Aorta (tissue), 5 donors: ENCODE measurements around the gene ALAS1. TPM values are rescaled to one million over a fixed set of nuclear protein-coding genes. Genes with fewer than 3 reads are reported as not detected.

Experiments used
- ATAC-seq: fragments of 200-7000 bp; cut with Tn5 transposase; one replicate; pipeline ENCODE4 v1.9.1; 2022; ENCODE audit warnings: moderate library complexity; ENCODE audit not compliant: low FRiP score
- DNase-seq, 2 donors: peaks; one replicate each; pipeline ENCODE4 v3.0.0-alpha.2; 2020
- H3K27ac ChIP-seq, 2 donors: one replicate each; pipeline ENCODE4 v1.5.1; 2013; ENCODE audit warnings: low read length in 2 of 2, mild to moderate bottlenecking in 2 of 2, moderate library complexity in 2 of 2, control low read depth in 1 of 2, inconsistent platforms in 1 of 2, low read depth in 1 of 2
- H3K27me3 ChIP-seq, 2 donors: one replicate each; pipeline ENCODE4 v1.6.1; 2013; ENCODE audit warnings: control low read depth in 1 of 2, low read length in 1 of 2, mild to moderate bottlenecking in 1 of 2, moderate library complexity in 1 of 2; ENCODE audit not compliant: insufficient read depth in 2 of 2, control insufficient read depth in 1 of 2
- H3K36me3 ChIP-seq, 2 donors: one replicate each; pipeline ENCODE4 v1.6.1; 2013; ENCODE audit warnings: control low read depth in 1 of 2, low read length in 1 of 2, mild to moderate bottlenecking in 1 of 2; ENCODE audit not compliant: insufficient read depth in 2 of 2, control insufficient read depth in 1 of 2
- H3K4me1 ChIP-seq, 2 donors: one replicate each; pipeline ENCODE4 v1.6.1; 2013; ENCODE audit warnings: low read length in 2 of 2, control low read depth in 1 of 2, mild to moderate bottlenecking in 1 of 2, moderate library complexity in 1 of 2; ENCODE audit not compliant: insufficient read depth in 2 of 2, control insufficient read depth in 1 of 2
- H3K4me3 ChIP-seq, 2 donors: one replicate each; pipeline ENCODE4 v1.5.1; 2013; ENCODE audit warnings: low read length in 2 of 2, control low read depth in 1 of 2, mild to moderate bottlenecking in 1 of 2
- H3K9me3 ChIP-seq: one replicate; pipeline ENCODE4 v1.6.1; 2013; ENCODE audit warnings: mild to moderate bottlenecking, low read length; ENCODE audit not compliant: control insufficient read depth
- WGBS, 2 donors: extraction: QIAGEN DNeasy Blood & Tissue Kit; methylation state at CpG; one replicate each; pipeline ENCODE4 v1.1.7; 2013; 5-methylcytosine and 5-hydroxymethylcytosine counted together
- intact Hi-C, 2 donors: fragments of 100-400 bp; cut with DNase I; formaldehyde crosslinking; loops; one replicate each; pipeline versions ENCODE4 v1.14.2 to v1.15.0; 2022
- polyA plus RNA-seq, 2 donors: library from polyadenylated mRNA; stranded (reverse); fragments of 200-250 nt; gene quantifications; one replicate each; pipeline ENCODE4 v1.2.3, GENCODE V29; 2013
- total RNA-seq, 2 donors: library from RNA; stranded (reverse); fragmentation: NEBNext Ultra II Directional; extraction: Animal tissue kit (Norgen Biotek cat#: 25700); gene quantifications; one replicate each; pipeline ENCODE4 v1.2.1, GENCODE V29; 2021
- donor health status: healthy with polysubstance abuse.
- donor health status: Bipolar disorder and iron deficiency.
- donor health status: DM: no; HTN: no; CAD: no.
- donor health status: DM: no; HTN: no; CAD: no.
- donor health status: DM: yes; HTN: yes; CAD: no.

Gene ALAS1
- total and polyA plus RNA-seq, 4 donors, result 14.4 to 34.5 (median 23.4) TPM

DNA sequence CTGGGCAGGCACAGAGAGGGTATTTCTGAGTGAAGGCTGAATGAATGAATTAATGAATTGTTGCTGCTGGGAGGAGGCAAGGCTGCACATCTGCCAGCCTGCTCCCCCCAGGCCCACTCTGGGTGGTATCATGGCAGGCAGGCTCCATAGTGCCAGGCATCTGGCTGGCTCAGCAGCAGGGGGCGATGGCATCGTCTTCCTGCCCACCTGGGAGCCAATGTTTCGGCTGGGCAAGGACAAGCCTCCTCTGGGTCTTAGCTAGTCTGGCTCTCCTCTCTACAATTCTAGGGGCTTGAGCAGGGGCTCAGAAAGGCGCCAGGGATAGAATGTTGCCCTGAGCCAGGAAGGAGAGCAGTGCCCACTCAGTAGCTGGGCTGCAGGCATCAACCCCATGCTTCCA, 29.2 kb downstream of the ALAS1 start:
- Histone ChIP-seq H3K4me3 (no peak overlapping the region), H3K36me3 (peaks cover 0 to 6% of the 10 kb centered on the region in 2 donors), H3K9me3 (no peaks in the 10 kb centered on the region), H3K27me3 (no peaks in the 10 kb centered on the region), H3K27ac (no peak overlapping the region), H3K4me1 (no peaks in the 10 kb centered on the region)
- 87 to 89% methylated on average over 4 of the region's 4 CpGs for WGBS, 2 donors
- intact Hi-C loops, result no loop called here
- DNase-seq (peak in 1 of 2 donors; percentile 26), ATAC-seq (no peak)

DNA sequence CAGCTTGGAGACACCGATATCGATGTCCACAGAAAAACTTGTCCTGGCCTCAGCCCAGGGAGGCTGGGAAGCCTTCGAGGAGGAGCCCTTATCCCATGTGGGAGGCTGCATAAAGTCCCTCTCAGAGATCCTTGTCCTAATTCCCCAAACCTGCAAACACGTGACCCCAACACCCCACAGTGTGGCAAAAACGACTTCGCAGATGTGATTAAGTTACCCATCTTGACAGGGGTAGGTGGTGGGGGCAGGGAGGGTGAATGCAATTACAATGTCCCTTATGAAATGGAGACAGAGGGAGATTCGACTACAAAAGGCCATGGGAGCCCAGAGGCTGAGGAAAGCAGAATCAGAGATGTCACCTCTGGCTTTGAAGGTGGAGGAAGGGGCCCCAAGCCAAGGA, 29.8 kb downstream of the ALAS1 start:
- no peaks in the 10 kb centered on the region for H3K9me3 ChIP-seq
- 81% methylated on average over 7 of the region's 7 CpGs for WGBS, 2 donors
- no peak overlapping the region for H3K4me3 ChIP-seq
- H3K27ac ChIP-seq, result no peak overlapping the region
- ATAC-seq (no peak), DNase-seq (peak in 1 of 2 donors; percentile 32)
- intact Hi-C loops, result no loop called here
- no peaks in the 10 kb centered on the region for H3K4me1 ChIP-seq
- H3K27me3 ChIP-seq, result no peaks in the 10 kb centered on the region
- H3K36me3 ChIP-seq, result peaks cover 0 to 6% of the 10 kb centered on the region in 2 donors

DNA sequence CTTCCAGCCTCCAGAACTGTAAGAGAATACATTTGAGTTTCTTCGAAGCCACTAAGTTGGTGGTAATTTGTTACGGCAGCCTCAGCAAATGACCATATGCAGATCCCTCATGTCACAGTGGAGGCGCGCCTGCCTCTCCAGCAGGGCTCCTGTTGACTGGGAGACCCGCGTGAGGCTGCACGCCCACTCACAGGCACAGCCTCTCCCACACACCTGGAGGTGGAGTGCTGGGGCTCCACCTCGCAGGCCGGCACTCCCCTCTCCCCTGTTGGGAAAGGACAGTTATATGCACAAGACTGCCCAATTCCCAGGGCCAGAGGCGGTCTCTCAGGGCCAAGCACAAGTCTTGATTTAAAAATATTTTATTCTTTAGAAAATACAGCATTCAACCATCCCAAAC, 30.3 kb downstream of the ALAS1 start:
- DNase-seq (no peak), ATAC-seq (no peak)
- no peak overlapping the region for H3K4me3 ChIP-seq
- no peak overlapping the region for H3K27ac ChIP-seq
- intact Hi-C loops, result no loop called here
- no peaks in the 10 kb centered on the region for H3K9me3 ChIP-seq
- WGBS, 2 donors, result 84 to 90% methylated on average over 10 of the region's 10 CpGs
- H3K27me3 ChIP-seq, result no peaks in the 10 kb centered on the region
- no peaks in the 10 kb centered on the region for H3K4me1 ChIP-seq
- H3K36me3 ChIP-seq, result peaks cover 0 to 6% of the 10 kb centered on the region in 2 donors

DNA sequence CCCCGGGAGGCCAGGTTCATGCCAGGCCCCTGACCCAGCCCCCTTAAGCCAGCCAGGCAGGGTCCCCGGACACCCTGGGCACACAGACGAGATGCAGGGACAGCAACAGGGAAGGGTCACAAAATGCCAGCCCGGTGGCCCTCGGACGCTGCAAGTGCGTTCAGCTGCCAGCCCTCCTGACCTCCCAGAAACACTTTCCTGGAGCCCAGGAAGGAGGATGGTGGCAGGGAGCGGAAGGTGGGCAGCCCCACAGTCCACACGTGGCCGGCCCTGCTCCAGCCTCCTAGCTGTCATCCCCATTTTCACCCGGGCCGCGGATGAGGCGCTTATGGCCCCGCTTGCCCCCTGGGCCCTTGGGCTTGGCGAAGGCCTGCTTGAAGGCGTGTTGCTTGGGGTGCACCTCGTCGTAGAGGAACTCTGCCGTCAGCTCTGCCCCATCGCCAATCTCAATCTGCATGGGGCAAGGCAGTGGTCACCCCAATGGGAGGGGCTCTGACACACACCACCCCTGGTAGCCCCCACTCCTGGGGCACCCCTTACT, 30.9 kb downstream of the ALAS1 start:
- Histone ChIP-seq H3K4me3 (no peak overlapping the region), H3K9me3 (no peaks in the 10 kb centered on the region), H3K36me3 (peaks cover 0 to 6% of the 10 kb centered on the region in 2 donors), H3K27ac (no peak overlapping the region), H3K4me1 (no peaks in the 10 kb centered on the region), H3K27me3 (no peaks in the 10 kb centered on the region)
- intact Hi-C loops, result no loop called here
- whole genome bisulfite sequencing, 2 donors, result 90 to 93% methylated on average over 21 of the region's 21 CpGs
- no peak for ATAC-seq
- DNase-seq, result peak in 1 of 2 donors; percentile 37

DNA sequence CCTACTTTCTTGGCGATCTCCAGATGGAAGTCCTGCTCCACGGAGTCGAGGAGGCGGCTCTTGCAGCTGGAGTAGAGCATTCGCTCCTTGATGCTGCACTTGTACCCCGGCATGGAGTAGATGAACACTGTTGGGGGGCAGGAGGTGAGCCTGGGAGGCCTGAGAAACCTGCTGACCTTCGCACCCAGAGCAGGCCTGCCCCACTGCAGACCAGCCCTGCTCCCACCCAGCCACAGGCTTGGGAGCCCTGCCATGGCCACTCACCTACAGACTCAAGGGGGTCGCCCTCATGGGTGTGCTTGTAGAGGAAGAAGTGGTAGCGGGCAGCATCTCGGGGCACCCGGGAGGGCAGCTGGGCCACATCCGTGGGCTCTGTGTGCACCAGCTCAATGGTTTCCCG, 31.7 kb downstream of the ALAS1 start:
- Histone ChIP-seq H3K36me3 (peaks cover 0 to 6% of the 10 kb centered on the region in 2 donors), H3K27ac (no peak overlapping the region), H3K4me1 (no peaks in the 10 kb centered on the region), H3K9me3 (no peaks in the 10 kb centered on the region), H3K27me3 (no peaks in the 10 kb centered on the region), H3K4me3 (no peak overlapping the region)
- intact Hi-C loops, result loop anchor here (2.0 to 5.0 kb wide), 2 partner anchors 111 to 113 kb away; no protein-coding TSS in a partner anchor
- ATAC-seq, result no peak
- 93 to 95% methylated on average over 13 of the region's 13 CpGs for WGBS, 2 donors
- DNase-seq, result peak in 1 of 2 donors; percentile 37

DNA sequence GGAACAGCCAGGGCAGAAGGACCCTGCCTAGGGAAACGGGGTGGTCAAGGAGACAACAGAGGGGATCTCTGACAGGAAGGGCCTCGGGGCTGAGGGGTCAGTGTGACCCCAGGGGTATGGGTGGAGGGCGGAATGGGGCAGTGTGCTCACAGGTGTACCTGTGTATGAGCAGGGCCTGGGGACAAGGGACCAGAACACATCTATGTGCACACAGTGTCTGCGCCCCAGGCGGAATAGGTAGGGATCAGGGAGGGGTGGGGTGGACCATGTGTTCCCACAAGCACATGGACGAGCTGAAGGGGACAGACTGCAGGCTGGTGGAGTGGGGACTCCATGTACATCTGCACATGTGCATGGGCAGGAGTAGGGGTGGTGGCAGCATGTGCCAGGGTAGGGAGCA, 32.5 kb downstream of the ALAS1 start:
- H3K36me3 ChIP-seq, result peaks cover 0 to 6% of the 10 kb centered on the region in 2 donors

DNA sequence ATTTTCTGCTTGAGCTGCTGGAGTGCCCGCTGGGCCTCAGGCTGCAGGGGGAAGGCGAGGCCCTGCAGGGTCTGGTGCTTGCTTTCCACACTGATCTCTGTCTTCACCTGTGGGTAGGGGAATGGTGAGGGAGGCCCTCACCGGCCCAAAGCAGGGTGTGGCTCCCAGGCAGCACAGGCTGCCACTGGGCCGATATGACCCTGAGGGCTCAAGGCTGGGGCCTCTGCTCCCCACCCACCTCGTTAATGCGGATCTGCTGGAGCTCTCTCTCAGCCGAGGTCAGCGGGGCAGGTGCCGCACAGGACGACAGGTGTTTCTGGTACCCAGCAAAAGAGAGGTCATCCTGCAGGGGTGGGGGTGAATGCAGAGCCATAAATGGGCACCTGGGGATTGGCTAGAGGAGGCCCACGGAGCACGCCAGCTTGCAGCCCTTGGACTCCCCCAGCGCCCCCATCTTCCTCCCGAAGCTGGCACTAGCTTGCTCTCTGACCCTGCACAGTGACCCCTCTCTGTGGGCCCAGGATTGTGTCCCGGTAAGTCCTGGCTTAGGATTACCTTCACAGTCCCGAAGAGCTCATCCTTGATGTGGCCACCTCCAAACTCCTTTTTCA, 33.0 kb downstream of the ALAS1 start:
- Histone ChIP-seq H3K36me3 (peaks cover 0 to 6% of the 10 kb centered on the region in 2 donors), H3K9me3 (no peaks in the 10 kb centered on the region), H3K4me1 (no peaks in the 10 kb centered on the region), H3K27ac (no peak overlapping the region), H3K4me3 (no peak overlapping the region), H3K27me3 (no peaks in the 10 kb centered on the region)
- DNase-seq (peak in 1 of 2 donors; percentile 43), ATAC-seq (no peak)
- 91 to 92% methylated on average over 14 to 16 of the region's 16 CpGs for WGBS, 2 donors
- intact Hi-C loops, result loop anchor here (2.0 to 5.0 kb wide), 2 partner anchors 110 to 111 kb away; no protein-coding TSS in a partner anchor

More for the DNA sequence above, 32.5 kb downstream of the ALAS1 start:
- ATAC-seq (no peak), DNase-seq (no peak)
- Histone ChIP-seq H3K4me3 (no peak overlapping the region), H3K9me3 (no peaks in the 10 kb centered on the region), H3K4me1 (no peaks in the 10 kb centered on the region), H3K27ac (no peak overlapping the region), H3K27me3 (no peaks in the 10 kb centered on the region)
- 92 to 93% methylated on average over 6 of the region's 6 CpGs for WGBS, 2 donors
- intact Hi-C loops, result loop anchor here (2.0 to 5.0 kb wide), 2 partner anchors 110 to 112 kb away; no protein-coding TSS in a partner anchor

DNA sequence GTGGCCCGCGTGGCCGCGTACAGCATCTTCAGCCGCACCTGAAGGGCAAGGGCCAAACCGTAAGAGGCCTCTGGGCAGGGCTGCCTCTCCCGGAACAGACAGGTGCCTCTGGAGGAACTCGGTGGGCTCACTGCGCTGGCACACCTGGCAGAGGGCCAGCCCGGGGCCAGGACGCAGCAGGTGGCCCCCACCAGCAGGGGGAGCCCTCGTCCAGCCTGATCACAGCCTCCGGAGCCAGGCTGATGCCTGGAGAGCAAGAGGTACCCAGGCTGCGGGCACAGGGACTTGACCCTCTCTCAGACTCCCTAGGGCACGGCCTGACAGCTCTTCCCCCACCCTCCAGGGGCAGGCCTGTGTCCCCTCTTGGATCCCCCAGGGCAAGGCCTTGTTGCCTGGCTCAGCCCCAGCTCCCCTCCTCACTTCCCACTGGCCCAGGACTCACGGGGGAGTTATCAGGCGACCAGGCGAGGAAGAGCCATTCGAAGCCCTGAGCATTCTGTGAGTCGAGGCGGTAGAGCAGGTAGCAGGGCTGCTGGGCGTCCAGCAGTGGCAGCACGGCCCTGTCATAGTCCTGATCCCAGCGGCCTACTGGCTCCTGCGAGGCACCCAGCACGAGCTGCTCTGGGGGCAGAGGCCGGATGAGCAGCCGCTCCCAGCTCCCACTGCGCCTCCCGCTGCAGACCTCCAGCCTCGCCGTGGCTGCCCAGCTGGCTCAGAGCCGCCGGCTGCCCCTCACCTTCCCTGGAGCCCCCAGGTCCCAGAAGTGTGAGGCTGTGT, 33.7 kb downstream of the ALAS1 start:
- no peak overlapping the region for H3K27ac ChIP-seq
- H3K4me3 ChIP-seq, result no peak overlapping the region
- WGBS, 2 donors, result 76 to 78% methylated on average over 33 to 34 of the region's 34 CpGs

More for the DNA sequence above, 33.7 kb downstream of the ALAS1 start:
- Histone ChIP-seq H3K4me1 (no peaks in the 10 kb centered on the region), H3K36me3 (peaks cover 0 to 6% of the 10 kb centered on the region in 2 donors), H3K27me3 (no peaks in the 10 kb centered on the region), H3K9me3 (no peaks in the 10 kb centered on the region)
- intact Hi-C loops, result loop anchor here (2.0 to 5.0 kb wide), 2 partner anchors 109 to 111 kb away; no protein-coding TSS in a partner anchor
- ATAC-seq (peak; percentile 61), DNase-seq (peak; percentile 88 to 94)
